Uterus (tissue), 2 donors: ENCODE results near the gene PTPRM.

Experiments used
- POLR2A ChIP-seq, 2 donors: fragments of 450-650 bp; IDR thresholded peaks; one replicate each; pipeline ENCODE4 v1.6.1; 2016; ENCODE audit warnings: antibody characterized with exemption in 2 of 2, mild to moderate bottlenecking in 1 of 2, moderate library complexity in 1 of 2
- TF ChIP-seq, protein P1 (sequence below), 4 experiments: fragments of 200-600 bp in 2 of 4; fragments of 450-650 bp in 2 of 4; sonication (generic) in 2 of 4; IDR thresholded peaks; one replicate each; pipeline ENCODE4 v1.5.1; 2016 to 2019; ENCODE audit warnings: antibody characterized with exemption in 4 of 4, mild to moderate bottlenecking in 2 of 4, moderate library complexity in 1 of 4

DNA sequence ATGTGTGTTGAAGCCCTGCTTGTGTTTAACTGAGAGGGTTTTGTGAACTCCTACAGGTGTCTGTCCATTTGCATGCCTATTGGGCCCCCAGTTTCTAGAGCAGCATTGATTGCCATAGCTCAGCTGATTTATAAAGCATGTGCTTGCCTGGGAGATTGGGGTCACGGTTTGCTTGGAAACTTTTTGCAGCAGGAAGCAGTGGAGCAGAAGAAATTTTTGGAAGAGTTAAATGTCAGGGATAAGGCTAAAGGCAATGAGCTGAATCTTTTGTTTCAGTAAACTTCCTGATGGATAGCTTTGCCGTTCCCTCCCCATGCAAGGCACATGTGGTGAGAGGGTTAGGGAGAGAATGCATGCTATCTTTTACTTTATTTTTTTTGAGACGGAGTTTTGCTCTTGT is 102.2 kb downstream of the PTPRM start:
- TF ChIP-seq POLR2A (IDR thresholded peaks at IDR 0.05): no peak
- TF ChIP-seq, protein P1, sequence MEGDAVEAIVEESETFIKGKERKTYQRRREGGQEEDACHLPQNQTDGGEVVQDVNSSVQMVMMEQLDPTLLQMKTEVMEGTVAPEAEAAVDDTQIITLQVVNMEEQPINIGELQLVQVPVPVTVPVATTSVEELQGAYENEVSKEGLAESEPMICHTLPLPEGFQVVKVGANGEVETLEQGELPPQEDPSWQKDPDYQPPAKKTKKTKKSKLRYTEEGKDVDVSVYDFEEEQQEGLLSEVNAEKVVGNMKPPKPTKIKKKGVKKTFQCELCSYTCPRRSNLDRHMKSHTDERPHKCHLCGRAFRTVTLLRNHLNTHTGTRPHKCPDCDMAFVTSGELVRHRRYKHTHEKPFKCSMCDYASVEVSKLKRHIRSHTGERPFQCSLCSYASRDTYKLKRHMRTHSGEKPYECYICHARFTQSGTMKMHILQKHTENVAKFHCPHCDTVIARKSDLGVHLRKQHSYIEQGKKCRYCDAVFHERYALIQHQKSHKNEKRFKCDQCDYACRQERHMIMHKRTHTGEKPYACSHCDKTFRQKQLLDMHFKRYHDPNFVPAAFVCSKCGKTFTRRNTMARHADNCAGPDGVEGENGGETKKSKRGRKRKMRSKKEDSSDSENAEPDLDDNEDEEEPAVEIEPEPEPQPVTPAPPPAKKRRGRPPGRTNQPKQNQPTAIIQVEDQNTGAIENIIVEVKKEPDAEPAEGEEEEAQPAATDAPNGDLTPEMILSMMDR (IDR thresholded peaks at IDR 0.05): no peak
